GM06990 (cell line): ENCODE measurements around the gene GNA14.

Source experiments
- DNase-seq: peaks from one replicate; pipeline ENCODE4 v3.0.0-alpha.2; 2011; ENCODE audit not compliant: insufficient read length; ENCODE audit errors: extremely low read depth
- H3K27me3 ChIP-seq: replicated peaks from 2 replicates; pipeline ENCODE4 v1.6.0; 2011; ENCODE audit warnings: low read length; ENCODE audit not compliant: control insufficient read depth, insufficient read depth
- H3K36me3 ChIP-seq: 2 replicates; pipeline ENCODE4 v1.5.1; 2011; ENCODE audit warnings: low read length; ENCODE audit not compliant: control insufficient read depth, insufficient read depth
- H3K4me3 ChIP-seq: replicated peaks from 2 replicates; pipeline ENCODE4 v1.5.1; 2011; ENCODE audit warnings: low read depth, mild to moderate bottlenecking, control low read depth, low read length
- CTCF ChIP-seq: IDR thresholded peaks from 2 replicates; pipeline ENCODE4 v1.5.1; 2011; ENCODE audit warnings: low read length, control low read depth, mild to moderate bottlenecking, inconsistent platforms; ENCODE audit not compliant: insufficient read depth, poor library complexity, severe bottlenecking

Gene GNA14

GRCh38 chr9:77457916-77458592 lies 190.1 kb downstream of the GNA14 start:
- Histone ChIP-seq H3K4me3 (no peak overlapping the region), H3K36me3 (no peaks in the 10 kb centered on the region), H3K27me3 (no peaks in the 10 kb centered on the region; the same call in 1 of the 2 replicates)
- DNase-seq = peak; percentile 38
- TF ChIP-seq CTCF = peak; percentile 92

GRCh38 chr9:77456829-77457437 lies 191.2 kb downstream of the GNA14 start:
- no peaks in the 10 kb centered on the region; the same call in 1 of the 2 replicates for H3K27me3 ChIP-seq
- peak; percentile 24 for DNase-seq
- H3K36me3 ChIP-seq = no peaks in the 10 kb centered on the region
- TF ChIP-seq CTCF = peak; percentile 93
- no peak overlapping the region for H3K4me3 ChIP-seq

GRCh38 chr9:77455312-77455927 lies 192.7 kb downstream of the GNA14 start:
- peak; percentile 59 for TF ChIP-seq CTCF
- DNase-seq = no peak

GRCh38 chr9:77454663-77455062 lies 193.5 kb downstream of the GNA14 start:
- no peaks in the 10 kb centered on the region for H3K36me3 ChIP-seq
- H3K4me3 ChIP-seq = no peak overlapping the region
- no peaks in the 10 kb centered on the region; the same call in 1 of the 2 replicates for H3K27me3 ChIP-seq
- no peak for TF ChIP-seq CTCF
- no peak for DNase-seq

More at GRCh38 chr9:77455312-77455927, 192.7 kb downstream of the GNA14 start:
- Histone ChIP-seq H3K36me3 (no peaks in the 10 kb centered on the region), H3K4me3 (no peak overlapping the region), H3K27me3 (no peaks in the 10 kb centered on the region; the same call in 1 of the 2 replicates)

- Histone ChIP-seq H3K4me3 (peak overlapping the region; percentile 47), H3K36me3 (no peaks in the 10 kb centered on the region), H3K27me3 (no peaks in the 10 kb centered on the region; the same call in 1 of the 2 replicates)
- peak; percentile 10 for DNase-seq
- no peak for TF ChIP-seq CTCF
Observed at GRCh38 chr9:77453825-77454647, 194.1 kb downstream of the GNA14 start.
